Type B pancreatic cell (in vitro differentiated cells): ENCODE results near the gene CCDC32. TPM values are rescaled to one million over a fixed set of nuclear protein-coding genes. Genes with fewer than 3 reads are reported as not detected.

Experiments
- DNase-seq: peaks from one replicate; pipeline ENCODE4 v3.0.0; 2021; ENCODE audit warnings: mixed read lengths; ENCODE audit not compliant: unreplicated experiment; ENCODE audit errors: extremely low spot score
- H3K27ac Mint-ChIP-seq: 2 replicates; pipeline ENCODE4 v1.8.0; 2021; ENCODE audit warnings: mild to moderate bottlenecking, mixed read lengths
- H3K27me3 Mint-ChIP-seq: 2 replicates; pipeline ENCODE4 v1.8.0; 2021; ENCODE audit warnings: mixed read lengths
- H3K36me3 Mint-ChIP-seq: 2 replicates; pipeline ENCODE4 v1.8.0; 2021; ENCODE audit warnings: mixed read lengths
- H3K4me1 Mint-ChIP-seq: one replicate; pipeline ENCODE4 v1.8.0; 2021; ENCODE audit warnings: mixed read lengths; ENCODE audit not compliant: unreplicated experiment
- H3K4me3 Mint-ChIP-seq: 2 replicates; pipeline ENCODE4 v1.8.0; 2021; ENCODE audit warnings: mild to moderate bottlenecking, mixed read lengths
- H3K9me3 Mint-ChIP-seq: 2 replicates; pipeline ENCODE4 v1.8.0; 2021; ENCODE audit warnings: mixed read lengths
- total RNA-seq: library from RNA; stranded (reverse); gene quantifications from 2 replicates; pipeline ENCODE4 v1.2.1, GENCODE V29; 2021; ENCODE audit warnings: low replicate concordance
- TF ChIP-seq, protein P1 (sequence below): fragments of 200-600 bp; sonication (generic); conservative IDR thresholded peaks from 2 replicates; pipeline ENCODE4 v1.5.0; 2021; ENCODE audit warnings: antibody characterized with exemption, mild to moderate bottlenecking

CCDC32 gene
- total RNA-seq, 1 donor from 2014 or later = 18.4 TPM

- no peaks in the 10 kb centered on the region for H3K9me3 Mint-ChIP-seq
- peaks cover 11% of the 10 kb centered on the region for H3K36me3 Mint-ChIP-seq
- H3K27ac Mint-ChIP-seq = no peak overlapping the region
- no peaks in the 10 kb centered on the region for H3K4me1 Mint-ChIP-seq
- DNase-seq = no peak
- H3K27me3 Mint-ChIP-seq = no peaks in the 10 kb centered on the region
- TF ChIP-seq, protein P1, sequence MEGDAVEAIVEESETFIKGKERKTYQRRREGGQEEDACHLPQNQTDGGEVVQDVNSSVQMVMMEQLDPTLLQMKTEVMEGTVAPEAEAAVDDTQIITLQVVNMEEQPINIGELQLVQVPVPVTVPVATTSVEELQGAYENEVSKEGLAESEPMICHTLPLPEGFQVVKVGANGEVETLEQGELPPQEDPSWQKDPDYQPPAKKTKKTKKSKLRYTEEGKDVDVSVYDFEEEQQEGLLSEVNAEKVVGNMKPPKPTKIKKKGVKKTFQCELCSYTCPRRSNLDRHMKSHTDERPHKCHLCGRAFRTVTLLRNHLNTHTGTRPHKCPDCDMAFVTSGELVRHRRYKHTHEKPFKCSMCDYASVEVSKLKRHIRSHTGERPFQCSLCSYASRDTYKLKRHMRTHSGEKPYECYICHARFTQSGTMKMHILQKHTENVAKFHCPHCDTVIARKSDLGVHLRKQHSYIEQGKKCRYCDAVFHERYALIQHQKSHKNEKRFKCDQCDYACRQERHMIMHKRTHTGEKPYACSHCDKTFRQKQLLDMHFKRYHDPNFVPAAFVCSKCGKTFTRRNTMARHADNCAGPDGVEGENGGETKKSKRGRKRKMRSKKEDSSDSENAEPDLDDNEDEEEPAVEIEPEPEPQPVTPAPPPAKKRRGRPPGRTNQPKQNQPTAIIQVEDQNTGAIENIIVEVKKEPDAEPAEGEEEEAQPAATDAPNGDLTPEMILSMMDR = no peak
- no peak overlapping the region for H3K4me3 Mint-ChIP-seq
These were observed 19.4 kb downstream of the CCDC32 start for GRCh38 chr15:40545457-40545856.

DNA sequence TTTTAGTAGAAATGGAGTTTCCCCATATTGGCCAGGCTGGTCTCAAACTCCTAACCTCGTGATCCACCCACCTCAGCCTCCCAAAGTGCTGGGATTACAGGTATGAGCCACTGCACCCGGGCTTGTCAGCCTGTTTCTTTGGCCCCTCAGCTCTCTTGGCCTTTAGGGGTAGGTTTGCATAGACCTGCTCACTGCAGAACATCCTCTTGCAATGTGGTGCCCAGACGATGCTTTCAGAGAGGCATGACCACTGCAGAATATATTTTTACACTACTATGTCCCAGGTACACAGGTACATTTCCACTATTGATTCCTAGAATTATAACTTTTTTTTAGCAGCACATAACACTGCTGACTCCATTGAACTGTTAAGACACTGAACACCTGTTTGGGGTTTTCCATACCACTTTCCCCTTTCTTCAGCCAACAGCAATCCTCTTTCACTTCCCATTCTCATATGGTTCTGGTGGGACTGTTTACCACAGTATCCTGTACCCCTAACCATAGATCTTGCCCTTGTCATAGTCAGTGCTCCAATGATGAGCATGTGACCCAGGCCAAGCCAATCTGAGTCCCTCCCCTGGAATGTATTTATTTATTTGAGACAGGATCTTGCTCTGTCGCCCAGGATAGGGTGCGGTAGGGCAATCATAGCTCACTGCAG, 21.1 kb downstream of the CCDC32 start:
- Mint-ChIP-seq H3K4me1 (peaks cover 6% of the 10 kb centered on the region), H3K4me3 (no peak overlapping the region), H3K27me3 (no peaks in the 10 kb centered on the region), H3K9me3 (no peaks in the 10 kb centered on the region), H3K36me3 (peaks cover 3% of the 10 kb centered on the region), H3K27ac (no peak overlapping the region)
- TF ChIP-seq, protein P1 = no peak
- DNase-seq = no peak

DNA sequence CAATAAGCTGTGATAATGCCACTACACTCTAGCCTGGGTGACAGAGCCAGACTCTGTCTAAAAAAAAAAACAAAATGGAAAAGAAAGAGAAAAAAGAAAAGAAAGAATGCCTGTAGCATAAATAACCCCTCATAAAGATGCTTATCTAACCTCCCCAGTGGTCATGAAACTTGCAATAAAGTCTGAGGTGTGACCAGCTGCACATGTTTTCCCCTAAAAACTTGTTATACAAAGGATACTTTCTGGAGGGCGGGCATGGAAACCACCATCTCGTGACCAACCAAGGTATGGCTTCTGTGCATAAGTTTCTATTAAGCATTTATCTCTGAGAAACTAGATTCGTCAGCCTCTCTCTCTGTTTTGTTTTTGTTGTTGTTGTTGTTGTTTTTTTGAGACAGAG, 21.8 kb downstream of the CCDC32 start:
- Mint-ChIP-seq H3K4me1 (peaks cover 6% of the 10 kb centered on the region), H3K27me3 (no peaks in the 10 kb centered on the region), H3K4me3 (no peak overlapping the region), H3K9me3 (no peaks in the 10 kb centered on the region), H3K36me3 (no peaks in the 10 kb centered on the region), H3K27ac (no peak overlapping the region)
- TF ChIP-seq, protein P1 = no peak
- no peak for DNase-seq

- Mint-ChIP-seq H3K36me3 (no peaks in the 10 kb centered on the region), H3K4me3 (no peak overlapping the region), H3K9me3 (no peaks in the 10 kb centered on the region), H3K27me3 (no peaks in the 10 kb centered on the region), H3K4me1 (peaks cover 6% of the 10 kb centered on the region), H3K27ac (no peak overlapping the region)
- no peak for DNase-seq
- TF ChIP-seq, protein P1 = no peak
These were observed 25.9 kb downstream of the CCDC32 start for GRCh38 chr15:40538976-40539375.

- TF ChIP-seq, protein P1 = no peak
- no peak overlapping the region for H3K27ac Mint-ChIP-seq
- H3K27me3 Mint-ChIP-seq = no peaks in the 10 kb centered on the region
- no peaks in the 10 kb centered on the region for H3K9me3 Mint-ChIP-seq
- no peaks in the 10 kb centered on the region for H3K36me3 Mint-ChIP-seq
- H3K4me1 Mint-ChIP-seq = peaks cover 6% of the 10 kb centered on the region
- no peak for DNase-seq
- H3K4me3 Mint-ChIP-seq = no peak overlapping the region
These were observed 28.3 kb downstream of the CCDC32 start for GRCh38 chr15:40536501-40536900.
